Measurements from ENCODE around the gene NR2C2.

NR2C2 gene

DNA sequence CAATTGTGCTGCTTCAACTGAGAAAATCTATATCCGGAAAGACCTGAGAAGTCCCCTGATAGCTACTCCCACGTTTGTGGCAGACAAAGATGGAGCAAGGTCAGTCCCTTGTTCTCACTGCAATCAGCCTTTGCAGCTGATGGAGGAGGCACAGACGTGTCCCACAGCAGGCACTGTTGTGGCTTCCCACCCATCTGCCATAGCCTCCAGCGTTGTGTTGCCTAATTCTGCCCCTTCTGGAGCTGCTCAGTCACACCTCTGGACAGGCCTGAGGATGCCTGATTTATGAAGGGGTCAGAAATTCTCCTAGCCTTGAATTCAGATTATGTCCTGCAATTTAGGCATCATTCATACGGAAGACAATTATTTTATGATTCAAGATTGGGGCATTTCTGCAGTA lies 75.9 kb downstream of the NR2C2 start:
- no peak for DNase-seq (ENCODE audit: low read depth in 2 of 2)

DNA sequence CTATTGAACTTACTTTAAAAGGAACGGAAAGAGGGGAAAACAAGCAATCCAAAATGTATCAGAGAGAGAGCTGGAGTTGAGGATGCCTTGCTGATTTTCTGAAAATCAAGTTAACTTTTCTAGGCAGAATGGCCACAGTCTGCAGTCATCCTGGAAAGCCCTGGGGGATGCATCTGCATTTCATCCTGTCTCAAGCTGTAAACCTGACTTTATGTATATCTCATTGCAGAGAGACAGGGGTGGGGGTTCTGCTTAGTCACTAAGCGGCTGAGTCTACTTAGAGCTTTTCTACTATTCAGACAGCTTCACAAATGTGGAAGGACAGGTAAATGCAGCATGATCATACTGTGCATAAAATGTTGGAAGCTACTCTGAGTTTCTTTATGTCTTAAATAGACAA lies 76.3 kb downstream of the NR2C2 start:
- no peak for DNase-seq (ENCODE audit: low read depth in 2 of 2)

GRCh38 chr3:15029625-15030024 lies 82.2 kb downstream of the NR2C2 start:
- DNase-seq (ENCODE audit: low read depth in 2 of 2) = no peak

- DNase-seq (ENCODE audit: low read depth in 2 of 2) = no peak
Measured at GRCh38 chr3:15032650-15033049, 85.3 kb downstream of the NR2C2 start.

- no peak for DNase-seq (ENCODE audit: low read depth in 2 of 2)
Measured at GRCh38 chr3:15033103-15033502, 85.7 kb downstream of the NR2C2 start.

GRCh38 chr3:15038306-15038705 lies 90.9 kb downstream of the NR2C2 start:
- no peak for DNase-seq (ENCODE audit: low read depth in 2 of 2)

DNA sequence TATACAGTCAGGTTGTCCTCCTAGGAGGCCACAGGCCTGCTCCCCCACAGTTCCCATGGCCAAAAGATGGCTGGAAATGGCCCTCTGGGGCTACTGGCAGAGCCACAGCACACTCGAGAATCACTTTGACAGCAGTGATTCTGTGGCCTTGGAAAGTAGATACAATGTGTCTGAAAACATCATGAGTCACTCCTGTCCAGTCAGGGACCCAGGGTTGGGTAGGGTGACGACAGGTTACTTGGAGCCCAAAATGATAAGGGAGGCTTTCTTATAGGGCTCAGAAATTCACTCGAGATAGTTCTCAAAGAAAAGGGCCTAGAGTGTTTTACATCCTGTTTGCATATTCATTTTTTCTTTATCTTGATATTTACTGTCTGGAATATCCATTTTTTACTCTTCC lies 93.5 kb downstream of the NR2C2 start:
- DNase-seq (ENCODE audit: low read depth in 2 of 2) = no peak

- DNase-seq (ENCODE audit: low read depth in 2 of 2) = no peak
Measured at GRCh38 chr3:15041950-15042349, 94.6 kb downstream of the NR2C2 start.

GRCh38 chr3:15042936-15043335 lies 95.6 kb downstream of the NR2C2 start:
- DNase-seq (ENCODE audit: low read depth in 2 of 2) = no peak

GRCh38 chr3:15043408-15044171 lies 96.2 kb downstream of the NR2C2 start:
- no peak for DNase-seq (ENCODE audit: low read depth in 2 of 2)

- no peak for DNase-seq (ENCODE audit: low read depth in 2 of 2)
Measured at GRCh38 chr3:15044326-15044725, 96.9 kb downstream of the NR2C2 start.

DNA sequence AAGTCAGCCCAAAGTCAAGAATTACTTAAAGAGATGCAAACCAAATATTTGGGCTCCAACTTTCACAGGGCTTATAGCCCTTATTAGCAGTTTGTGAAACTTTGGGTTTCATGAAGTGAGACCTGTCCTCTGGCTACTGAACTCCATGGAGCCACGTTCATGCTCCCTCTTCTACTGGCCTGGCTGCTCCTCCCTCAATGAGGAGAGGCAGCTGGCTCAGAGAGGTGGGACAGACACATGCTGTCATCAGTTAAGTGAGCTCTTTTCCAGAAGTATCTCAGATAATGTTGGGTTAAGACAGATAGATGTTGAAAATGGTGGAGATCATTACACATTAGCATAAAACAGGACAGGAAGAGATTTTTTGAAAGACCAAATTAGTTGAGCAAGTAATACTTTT lies 98.3 kb downstream of the NR2C2 start:
- no peak for DNase-seq (ENCODE audit: low read depth in 2 of 2)

- DNase-seq (ENCODE audit: low read depth in 2 of 2) = no peak
Measured at GRCh38 chr3:15049584-15049983, 102.2 kb downstream of the NR2C2 start.

DNA sequence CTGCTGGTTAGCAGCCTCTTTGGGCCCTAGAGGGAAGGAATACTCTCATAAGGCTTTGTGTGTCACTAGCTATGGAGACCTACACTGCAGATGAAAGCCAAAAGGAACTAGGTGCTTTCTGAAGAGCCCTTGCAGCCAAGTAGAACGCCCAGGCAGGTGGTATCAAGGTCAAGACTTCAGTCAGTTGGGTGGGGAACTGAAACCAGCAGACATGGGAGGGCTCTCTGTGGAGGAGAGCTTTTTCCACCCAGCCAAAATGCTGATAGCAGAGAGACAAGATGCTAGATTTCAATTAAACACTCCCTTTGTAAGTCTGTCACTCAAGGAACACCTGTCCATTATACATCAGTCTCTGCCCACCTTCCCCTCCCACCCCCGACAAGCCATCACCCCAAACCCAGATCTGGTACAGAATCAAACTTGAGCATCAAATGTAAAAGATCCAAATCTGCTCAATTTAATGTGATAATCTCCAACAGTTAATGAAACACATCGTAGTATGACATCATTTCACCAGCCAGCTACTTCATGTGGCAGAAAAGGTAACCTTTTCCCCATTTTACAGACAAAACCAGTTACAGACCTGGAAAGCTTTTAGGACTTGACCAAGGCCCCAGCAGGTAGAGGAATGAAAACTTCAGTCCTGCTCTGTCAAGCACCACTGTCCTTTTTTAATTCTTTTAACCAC lies 103.2 kb downstream of the NR2C2 start:
- no peak for DNase-seq (ENCODE audit: low read depth in 2 of 2)

DNA sequence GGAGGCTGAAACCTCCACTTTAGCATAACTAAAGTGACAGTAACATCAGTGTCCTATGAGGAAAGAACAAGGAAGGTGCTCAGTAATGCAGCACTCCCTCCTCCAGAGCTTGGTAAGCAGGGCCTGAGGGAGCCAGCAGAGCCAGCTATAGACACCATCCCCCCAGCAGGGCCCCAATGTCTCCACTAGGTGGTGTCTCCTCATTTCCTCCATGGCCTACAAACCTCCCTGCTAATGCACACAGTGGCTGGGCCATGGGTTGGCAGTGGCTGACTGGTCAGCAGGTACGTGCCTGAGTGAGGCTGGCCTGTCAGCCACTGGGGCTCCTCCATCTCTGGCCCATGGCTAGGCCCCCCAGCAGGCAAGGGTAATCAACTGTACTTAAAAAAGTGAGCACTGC lies 104.1 kb downstream of the NR2C2 start:
- DNase-seq (ENCODE audit: low read depth in 2 of 2) = peak in 1 of 2 donors; percentile 16

GRCh38 chr3:15052335-15053242 lies 105.2 kb downstream of the NR2C2 start:
- no peak for DNase-seq (ENCODE audit: low read depth in 2 of 2)

DNA sequence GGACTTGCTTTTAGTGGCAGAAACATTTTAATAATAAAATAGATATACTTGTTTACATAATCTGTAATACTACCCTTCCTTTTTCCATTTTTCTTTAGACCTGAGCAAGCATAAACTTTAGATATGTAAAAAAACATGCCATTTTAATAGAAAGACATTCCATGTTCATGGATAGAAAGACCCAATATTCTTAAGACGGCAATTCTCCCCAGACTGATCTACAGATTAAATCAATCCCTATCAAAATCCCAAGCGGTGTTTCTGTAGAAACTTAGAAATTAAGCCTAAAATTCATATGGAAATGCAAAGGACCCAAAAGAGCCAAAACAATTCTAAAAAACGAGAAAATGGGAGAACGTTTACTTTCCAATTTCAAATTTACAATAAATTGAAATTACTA lies 106.2 kb downstream of the NR2C2 start:
- DNase-seq (ENCODE audit: low read depth in 2 of 2) = no peak

GRCh38 chr3:15055019-15055557 lies 107.7 kb downstream of the NR2C2 start:
- peak; percentile 12 to 17 for DNase-seq (ENCODE audit: low read depth in 2 of 2)

DNA sequence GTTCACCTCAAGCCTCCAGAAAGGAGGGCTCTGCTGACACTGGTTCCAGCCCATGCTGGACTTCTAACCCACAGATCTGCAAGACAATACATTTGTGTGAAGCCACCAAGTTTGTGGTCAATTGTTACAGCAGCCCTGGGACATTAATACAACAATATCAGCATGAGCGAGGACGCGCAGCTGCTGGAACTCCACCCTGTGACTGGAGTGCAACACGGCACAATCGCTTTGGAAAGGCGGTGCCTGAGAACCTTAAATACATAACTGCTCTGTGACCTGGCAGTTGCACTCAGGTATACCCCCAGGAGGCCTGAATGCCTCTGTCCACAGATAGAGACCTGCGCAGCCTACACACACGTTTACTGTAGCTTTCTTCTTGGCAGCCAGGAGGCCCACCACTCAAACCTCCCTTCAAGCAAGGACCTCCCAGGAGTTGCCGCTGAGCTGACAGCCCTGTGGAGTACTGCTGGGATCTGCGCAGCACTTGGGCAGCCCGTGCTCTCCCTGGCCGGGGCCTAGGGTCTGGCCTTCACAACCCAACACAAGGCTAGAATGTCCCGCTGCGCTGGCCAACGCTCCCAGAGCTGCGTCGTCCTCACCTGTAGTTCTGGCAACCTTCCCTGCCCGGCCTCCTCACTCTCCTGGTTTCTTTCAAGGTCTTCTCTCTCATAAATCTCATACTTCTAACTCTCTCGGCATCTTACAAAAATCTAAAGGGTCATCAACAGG lies 109.5 kb downstream of the NR2C2 start:
- no peak for DNase-seq (ENCODE audit: low read depth in 2 of 2)

- DNase-seq (ENCODE audit: low read depth in 2 of 2) = no peak
Measured at GRCh38 chr3:15060029-15060428, 112.6 kb downstream of the NR2C2 start.

- no peak for DNase-seq (ENCODE audit: low read depth in 2 of 2)
Measured at GRCh38 chr3:15063238-15063637, 115.9 kb downstream of the NR2C2 start.

All from stimulated activated CD8-positive, alpha-beta memory T cell treated with anti-CD3 and anti-CD28 coated beads, Interleukin-2, amount 100 ng/mL, for 1 hour (primary cell).